GM19238 (cell line): ENCODE results near the gene ITPR1.

ENCODE experiments used
- DNase-seq: peaks from one replicate; pipeline ENCODE4 v3.0.0; 2011; ENCODE audit warnings: low spot score; ENCODE audit not compliant: insufficient read length

Gene ITPR1

DNA sequence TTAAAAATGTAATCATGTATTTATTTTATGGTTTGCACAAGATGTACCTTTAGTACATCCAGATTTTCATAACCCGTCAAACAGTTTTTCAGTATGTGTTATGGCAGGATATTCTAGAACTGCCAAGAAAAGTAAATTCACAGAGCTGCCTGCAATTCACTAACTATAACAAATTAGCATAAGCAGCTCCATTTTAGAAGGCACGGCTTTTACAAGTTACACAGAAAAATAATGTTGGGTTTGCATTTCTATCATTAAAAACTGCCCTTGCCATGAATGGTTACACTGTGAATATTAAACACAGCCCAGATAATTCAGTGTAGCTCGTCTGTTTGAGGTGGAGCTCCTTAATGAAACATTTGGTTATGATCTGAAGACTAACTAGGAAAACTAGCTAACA lies 391.7 kb downstream of the ITPR1 start:
- DNase-seq = no peak

DNA sequence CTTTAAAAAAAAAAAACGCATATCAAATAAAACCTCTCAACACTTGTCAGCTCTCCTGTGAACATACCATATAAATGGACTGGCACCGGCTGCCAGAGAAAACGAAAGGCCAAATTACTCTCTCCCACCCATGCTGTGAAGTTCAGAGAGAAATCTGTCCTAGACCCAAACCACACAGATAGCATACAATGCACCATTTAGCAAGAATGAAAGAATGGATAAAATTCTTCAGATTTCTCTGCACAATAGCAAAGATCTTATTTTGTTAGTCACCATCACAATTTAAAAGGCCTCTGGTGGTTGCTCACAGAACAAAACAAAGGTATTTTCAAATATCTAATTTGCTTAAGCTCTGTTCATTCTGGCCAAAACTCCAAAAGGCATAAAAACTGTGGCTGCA lies 392.2 kb downstream of the ITPR1 start:
- no peak for DNase-seq

DNA sequence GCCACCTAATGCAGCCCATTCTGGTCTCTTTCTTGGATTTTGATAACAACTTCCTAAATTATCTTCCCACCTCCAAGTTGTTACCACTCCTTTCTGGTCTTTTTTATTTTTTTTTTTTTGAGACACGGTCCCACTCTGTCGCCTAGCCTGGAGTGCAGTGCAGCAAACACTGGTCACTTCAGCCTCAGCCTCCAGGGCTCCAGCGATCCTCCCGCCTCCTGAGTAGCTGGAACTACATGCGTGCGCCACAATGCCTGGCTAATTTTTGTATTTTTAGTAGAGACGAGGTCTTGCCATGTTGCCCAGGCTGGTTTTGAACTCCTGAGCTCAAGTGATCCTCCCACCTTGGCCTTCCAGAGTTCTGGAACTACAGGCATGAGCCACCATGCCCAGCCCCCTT lies 393.3 kb downstream of the ITPR1 start:
- DNase-seq = no peak

DNA sequence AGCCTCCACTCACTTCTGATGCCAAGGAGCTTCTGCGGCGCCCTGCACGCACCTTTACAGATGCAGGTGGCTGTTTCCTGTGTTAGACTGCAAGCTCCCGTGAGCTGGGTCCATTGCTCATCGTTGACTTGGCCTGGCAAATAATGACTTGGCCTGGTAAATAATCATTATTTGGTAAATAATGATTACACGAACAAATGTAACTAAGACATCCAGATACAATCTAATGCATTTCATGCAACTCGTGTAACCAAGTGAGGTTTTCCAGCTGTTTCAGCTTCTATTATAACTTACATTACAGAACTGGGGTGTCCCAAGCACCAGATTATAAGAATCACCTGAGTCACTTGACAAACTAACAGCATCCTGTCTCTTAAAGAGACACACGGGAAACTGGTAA lies 394.0 kb downstream of the ITPR1 start:
- no peak for DNase-seq

DNA sequence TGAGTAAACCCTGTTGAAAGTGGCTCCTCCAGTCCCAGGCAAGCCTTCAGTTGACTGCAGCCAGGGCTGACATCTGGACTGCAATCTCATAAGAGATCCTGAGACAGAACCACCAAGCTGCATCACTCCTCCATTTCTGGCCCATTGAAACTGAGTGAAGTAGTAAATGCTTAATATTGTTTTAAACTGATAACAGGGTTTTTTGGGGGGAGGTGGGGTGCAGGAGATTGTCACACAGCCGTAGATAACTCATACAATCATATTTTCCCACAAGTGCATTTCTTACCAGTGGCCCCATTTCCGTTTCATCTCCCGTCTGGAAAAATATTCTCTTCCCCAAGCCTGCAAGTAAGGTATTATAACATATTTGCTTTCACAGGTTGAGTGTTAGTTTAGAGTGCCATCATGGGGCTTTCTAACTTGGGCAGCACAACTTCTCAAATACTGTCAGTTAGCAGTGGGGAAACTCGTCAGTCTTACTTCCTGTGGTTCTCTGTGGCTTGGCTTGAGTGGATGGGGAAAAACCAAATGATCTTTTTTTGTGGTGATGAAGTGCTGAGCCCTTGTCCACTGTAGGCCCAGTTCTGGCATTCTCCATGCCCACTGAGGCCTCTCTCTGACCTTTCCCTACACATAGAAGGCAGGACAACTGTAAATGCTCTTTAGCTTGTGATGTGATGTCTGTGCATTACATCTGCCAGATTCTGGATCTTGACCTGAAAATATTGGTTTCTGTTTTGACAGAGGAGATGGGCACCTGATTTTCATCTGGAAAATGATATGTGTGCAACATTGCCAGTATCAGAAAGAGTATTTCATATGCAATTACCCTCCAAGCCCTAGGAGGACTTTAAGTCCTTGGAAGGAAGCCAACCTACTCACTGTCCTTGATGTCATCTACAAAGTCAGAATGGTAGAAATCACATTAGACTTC lies 396.0 kb downstream of the ITPR1 start:
- no peak for DNase-seq

DNA sequence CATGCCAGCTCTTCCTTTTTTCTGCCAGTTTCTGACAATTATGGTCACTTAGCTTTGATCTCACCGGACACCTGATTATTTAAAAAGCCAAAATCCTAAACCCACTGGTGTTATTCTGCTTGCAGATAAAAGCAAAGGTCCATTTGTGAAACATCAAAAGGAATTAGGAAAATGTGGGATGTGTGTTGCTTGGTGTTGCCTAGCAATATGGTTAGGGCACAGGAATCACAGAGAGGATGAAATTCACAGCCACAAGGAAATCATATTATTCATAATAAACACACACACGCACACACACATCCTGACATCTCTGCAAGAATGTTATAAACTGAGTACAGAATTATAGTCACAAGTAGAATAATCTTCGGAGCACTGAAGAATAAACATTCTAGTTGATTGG lies 396.7 kb downstream of the ITPR1 start:
- DNase-seq = no peak

DNA sequence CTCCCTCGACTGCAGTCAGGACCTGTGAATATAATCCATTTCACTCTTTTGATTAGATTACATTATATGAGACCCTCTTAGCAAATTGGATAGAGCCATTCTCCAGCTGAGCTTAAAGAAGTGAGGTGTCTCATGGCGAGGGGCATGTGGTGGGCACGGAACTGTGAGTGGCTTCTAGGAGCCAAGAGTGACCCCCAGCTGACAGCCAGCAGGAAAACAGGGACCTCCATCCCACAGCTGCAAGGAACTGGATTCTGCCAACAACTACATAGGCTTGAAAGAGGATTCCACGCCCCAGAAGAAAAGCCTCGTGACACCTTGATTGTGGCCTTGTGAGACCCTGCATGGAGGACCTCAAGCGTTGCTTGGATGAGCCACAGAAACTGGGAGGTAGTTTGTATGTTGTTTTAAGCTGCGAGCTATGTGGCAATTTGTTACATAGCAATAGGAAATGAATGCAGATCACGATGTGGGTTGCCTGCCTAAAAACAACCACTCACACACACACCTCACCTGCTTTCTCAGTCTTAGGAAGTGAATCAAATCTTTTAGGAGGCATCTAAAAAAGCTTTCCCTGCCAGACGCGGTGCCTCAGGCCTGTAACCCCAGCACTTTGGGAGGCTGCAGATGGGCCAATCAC lies 401.9 kb downstream of the ITPR1 start:
- no peak for DNase-seq

DNA sequence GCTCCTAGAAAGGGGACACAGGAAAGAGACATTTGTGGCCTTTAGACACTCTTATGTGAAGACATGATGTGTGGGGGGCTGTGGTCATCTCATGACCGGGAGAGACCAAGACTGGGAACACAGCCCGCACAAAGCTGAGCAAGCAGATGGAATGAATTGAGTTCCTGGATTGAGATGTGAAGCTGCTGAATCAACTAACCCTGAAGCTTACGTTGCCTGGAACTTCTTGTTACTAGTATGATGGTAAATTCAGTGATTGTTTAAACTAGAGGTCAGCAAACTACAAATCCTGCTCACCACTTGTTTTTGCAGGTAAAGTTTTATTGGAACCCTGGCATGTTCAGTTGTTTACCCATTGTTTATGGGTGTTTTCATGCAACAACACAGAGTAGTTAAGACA lies 402.7 kb downstream of the ITPR1 start:
- no peak for DNase-seq
